ENCODE measurements around the gene OR2B2.
A peak's percentile ranks its signal among the peaks of the same experiment; 100 is the strongest.

Gene OR2B2

GRCh38 chr6:27861861-27862260 lies 50.3 kb downstream of the OR2B2 start:
- peak overlapping the region; percentile 9 for H3K27ac ChIP-seq (ENCODE audit: low read depth, low read length, poor library complexity, severe bottlenecking)
- H3K4me2 ChIP-seq (ENCODE audit: low read length), result no peak overlapping the region
- no peak overlapping the region for H2AFZ ChIP-seq (ENCODE audit: low read length)
- peaks cover 6% of the 10 kb centered on the region; the same call in 1 of the 2 replicates for H3F3A ChIP-seq (ENCODE audit: insufficient read depth, low read length)
- H3K9me3 ChIP-seq (ENCODE audit: low read length), result 0 out of 2 replicates have a peak, but pooled peaks cover 6% of the 10 kb centered on the region
- H3K9me2 ChIP-seq (ENCODE audit: low read depth, low read length), result no peaks in the 10 kb centered on the region
- TF ChIP-seq EZH2 (IDR thresholded peaks at IDR 0.05; ENCODE audit: borderline replicate concordance, low read length) (no peak), CTCF (IDR thresholded peaks at IDR 0.05; ENCODE audit: low read length) (no peak)
- no peak overlapping the region for H3K4me3 ChIP-seq (ENCODE audit: low read depth, low read length, poor library complexity, severe bottlenecking)
- H3K4me1 ChIP-seq (ENCODE audit: insufficient read depth, low read length, severe bottlenecking), result peaks cover 16% of the 10 kb centered on the region
- peaks cover 4% of the 10 kb centered on the region; the same call in 1 of the 2 replicates for H3K36me3 ChIP-seq (ENCODE audit: insufficient read depth, low read length)
- H4K20me1 ChIP-seq (ENCODE audit: insufficient read depth, low read length), result no peaks in the 10 kb centered on the region
- no peak overlapping the region for H3K9ac ChIP-seq (ENCODE audit: low read length)
- no peaks in the 10 kb centered on the region for H3K27me3 ChIP-seq (ENCODE audit: insufficient read depth, low read length)
- no peaks in the 10 kb centered on the region for H3K79me2 ChIP-seq (ENCODE audit: insufficient read depth, low read length)

GRCh38 chr6:27861276-27861840 lies 50.8 kb downstream of the OR2B2 start:
- no peak overlapping the region for H3K4me2 ChIP-seq (ENCODE audit: low read length)
- H3K9ac ChIP-seq (ENCODE audit: low read length), result no peak overlapping the region
- H3K36me3 ChIP-seq (ENCODE audit: insufficient read depth, low read length), result peaks cover 4% of the 10 kb centered on the region; the same call in 1 of the 2 replicates
- H3K4me3 ChIP-seq (ENCODE audit: low read depth, low read length, poor library complexity, severe bottlenecking), result no peak overlapping the region
- H3K27me3 ChIP-seq (ENCODE audit: insufficient read depth, low read length), result no peaks in the 10 kb centered on the region
- peak overlapping the region; percentile 9 for H3K27ac ChIP-seq (ENCODE audit: low read depth, low read length, poor library complexity, severe bottlenecking)
- TF ChIP-seq CTCF (IDR thresholded peaks at IDR 0.05; ENCODE audit: low read length) (no peak), EZH2 (IDR thresholded peaks at IDR 0.05; ENCODE audit: borderline replicate concordance, low read length) (no peak)
- H4K20me1 ChIP-seq (ENCODE audit: insufficient read depth, low read length), result no peaks in the 10 kb centered on the region
- H2AFZ ChIP-seq (ENCODE audit: low read length), result no peak overlapping the region
- peaks cover 6% of the 10 kb centered on the region; the same call in 1 of the 2 replicates for H3F3A ChIP-seq (ENCODE audit: insufficient read depth, low read length)
- no peaks in the 10 kb centered on the region for H3K79me2 ChIP-seq (ENCODE audit: insufficient read depth, low read length)
- H3K4me1 ChIP-seq (ENCODE audit: insufficient read depth, low read length, severe bottlenecking), result peaks cover 16% of the 10 kb centered on the region
- 0 out of 2 replicates have a peak, but pooled peaks cover 6% of the 10 kb centered on the region for H3K9me3 ChIP-seq (ENCODE audit: low read length)
- H3K9me2 ChIP-seq (ENCODE audit: low read depth, low read length), result no peaks in the 10 kb centered on the region
